OCI-LY7 (cell line): ENCODE results near the gene TASOR. TPM values are rescaled to one million over a fixed set of nuclear protein-coding genes. Genes with fewer than 3 reads are reported as not detected.
"Not testable (repeated sequence)": the region's sequence is repeated elsewhere in the genome, so short reads cannot be mapped to it uniquely, and the experiment has no call there.

Experiments
- BruUV-seq: library from RNA; stranded (reverse); fragments of 400-500 nt; replicated peaks from 2 replicates; lab custom pipeline; 2021; lab: Mats Ljungman, UMichigan
- CTCF ChIA-PET: fragments of 300-600 bp; sonication (Branson Sonifier 250); formaldehyde crosslinking; loops from one replicate; lab custom pipeline; 2022; ENCODE audit warnings: antibody characterized with exemption; ENCODE audit not compliant: unreplicated experiment; lab: Charles Lee
- POLR2A ChIA-PET: fragments of 300-600 bp; sonication (Branson Sonifier 250); formaldehyde crosslinking; loops from one replicate; lab custom pipeline; 2022; ENCODE audit warnings: antibody characterized with exemption; lab: Charles Lee
- DNase-seq: peaks from one replicate; pipeline ENCODE4 v3.0.0-alpha.2; 2015; ENCODE audit warnings: low spot score
- H2AFZ ChIP-seq: fragments of 200-600 bp; sonication (generic), shearing (Covaris generic); 2 replicates; pipeline ENCODE4 v1.6.1; 2014; ENCODE audit warnings: mild to moderate bottlenecking, antibody characterized with exemption, low read length, moderate library complexity
- H3K27ac ChIP-seq: fragments of 200-600 bp; sonication (generic); 2 replicates; pipeline ENCODE4 v1.5.1; 2014; ENCODE audit warnings: mixed run types, low read depth, mild to moderate bottlenecking, moderate library complexity, low read length, inconsistent platforms; ENCODE audit not compliant: poor library complexity, severe bottlenecking
- H3K36me3 ChIP-seq: fragments of 200-600 bp; sonication (generic); 2 replicates; pipeline ENCODE4 v1.6.1; 2014; ENCODE audit warnings: mild to moderate bottlenecking, antibody characterized with exemption, low read length, moderate library complexity, mixed read lengths; ENCODE audit not compliant: insufficient read depth
- H3K4me1 ChIP-seq: fragments of 200-600 bp; sonication (generic); 2 replicates; pipeline ENCODE4 v1.5.1; 2014; ENCODE audit warnings: mild to moderate bottlenecking, low read length; ENCODE audit not compliant: insufficient read depth, poor library complexity, severe bottlenecking
- H3K4me2 ChIP-seq: fragments of 200-600 bp; sonication (generic); 2 replicates; pipeline ENCODE4 v1.6.1; 2014; ENCODE audit warnings: mild to moderate bottlenecking, low read length
- H3K4me3 ChIP-seq: fragments of 200-600 bp; sonication (generic); 2 replicates; pipeline ENCODE4 v1.5.1; 2014; ENCODE audit warnings: mild to moderate bottlenecking, low read depth, low read length; ENCODE audit not compliant: poor library complexity, severe bottlenecking
- H3K79me2 ChIP-seq: fragments of 200-600 bp; sonication (generic); 2 replicates; pipeline ENCODE4 v1.6.1; 2016; ENCODE audit warnings: low read depth, mild to moderate bottlenecking, low read length, moderate library complexity, mixed read lengths; ENCODE audit not compliant: insufficient read depth
- H3K9me2 ChIP-seq: fragments of 200-600 bp; sonication (generic); 2 replicates; pipeline ENCODE4 v1.6.1; 2016; ENCODE audit warnings: mild to moderate bottlenecking, low read length, mixed read lengths; ENCODE audit not compliant: insufficient read depth
- H3K9me3 ChIP-seq: fragments of 200-600 bp; sonication (generic); 2 replicates; pipeline ENCODE4 v1.6.1; 2014; ENCODE audit warnings: mild to moderate bottlenecking, mixed run types, low read length, mixed read lengths
- H4K20me1 ChIP-seq: fragments of 200-600 bp; sonication (generic); 2 replicates; pipeline ENCODE4 v1.6.1; 2014; ENCODE audit warnings: mild to moderate bottlenecking, antibody characterized with exemption, low read length, moderate library complexity, mixed read lengths; ENCODE audit not compliant: insufficient read depth
- CTCF ChIP-seq: fragments of 200-600 bp; sonication (generic); conservative IDR thresholded peaks from 2 replicates; pipeline ENCODE4 v1.5.1; 2014; ENCODE audit warnings: mild to moderate bottlenecking, antibody characterized with exemption, low read length, moderate library complexity, mixed read lengths
- EZH2phosphoT487 ChIP-seq: fragments of 200-600 bp; sonication (generic); IDR thresholded peaks from 2 replicates; pipeline ENCODE4 v1.6.1; 2018; ENCODE audit warnings: low read depth, borderline replicate concordance, mild to moderate bottlenecking, mixed run types, antibody characterized with exemption, low read length, moderate library complexity, mixed read lengths
- intact Hi-C: fragments of 100-400 bp; cut with micrococcal nuclease; formaldehyde crosslinking; loops from one replicate; pipeline ENCODE4 v1.10.0; 2022; ENCODE audit not compliant: unreplicated experiment
- total RNA-seq, 2 experiments: library from RNA; depleted of rRNA in 1 of 2; stranded (reverse); fragments of >200 nt in 1 of 2; shearing (Covaris generic) in 1 of 2; gene quantifications; 2 replicates each; pipeline ENCODE4 v1.2.3, GENCODE V29; 2014 to 2022

The TASOR gene
- total RNA-seq, 2 experiments from 2014 or later = 96.5 to 121 TPM

- intact Hi-C loops = no loop called here
These were observed 42.1 kb upstream of the TASOR start for GRCh38 chr3:56725175-56725574.

GRCh38 chr3:56724676-56725075 is 41.6 kb upstream of the TASOR start:
- intact Hi-C loops = no loop called here
- no peaks in the 10 kb centered on the region for H3K4me1 ChIP-seq
- ChIA-PET POLR2A (interaction anchor here (0.7 to 1.5 kb wide), 4 partner anchors 9 to 193 kb away, joined by 3 to 5 read pairs (median 4); partner anchors contain the start of gene TASOR), CTCF (no interaction called here)
- H3K4me3 ChIP-seq = no peak overlapping the region
- H3K79me2 ChIP-seq = no peaks in the 10 kb centered on the region
- TF ChIP-seq EZH2phosphoT487 = no peak
- no peak for TF ChIP-seq CTCF
- no TSS peak for BruUV-seq
- no peak overlapping the region for H3K4me2 ChIP-seq
- no peak for DNase-seq
- no peaks in the 10 kb centered on the region for H3K9me2 ChIP-seq
- no peak overlapping the region for H2AFZ ChIP-seq
- H3K27ac ChIP-seq = no peak overlapping the region
- H4K20me1 ChIP-seq = no peaks in the 10 kb centered on the region
- H3K9me3 ChIP-seq = no peaks in the 10 kb centered on the region
- H3K36me3 ChIP-seq = peaks cover 50% of the 10 kb centered on the region

More at GRCh38 chr3:56725175-56725574, 42.1 kb upstream of the TASOR start:
- ChIA-PET CTCF (no interaction called here), POLR2A (interaction anchor here (1.4 to 1.5 kb wide), 2 partner anchors 10 to 17 kb away, joined by 4 to 5 read pairs; no protein-coding TSS in a partner anchor)
- Histone ChIP-seq H3K36me3 (peaks cover 52% of the 10 kb centered on the region), H3K4me1 (no peaks in the 10 kb centered on the region), H3K4me3 (no peak overlapping the region), H3K9me2 (no peaks in the 10 kb centered on the region), H3K79me2 (no peaks in the 10 kb centered on the region), H3K27ac (no peak overlapping the region), H3K9me3 (no peaks in the 10 kb centered on the region), H4K20me1 (no peaks in the 10 kb centered on the region), H3K4me2 (no peak overlapping the region), H2AFZ (no peak overlapping the region)
- DNase-seq = no peak
- no TSS peak for BruUV-seq
- no peak for TF ChIP-seq CTCF
- no peak for TF ChIP-seq EZH2phosphoT487

GRCh38 chr3:56720849-56721248 is 37.8 kb upstream of the TASOR start:
- H3K4me1 ChIP-seq = no peaks in the 10 kb centered on the region
- DNase-seq = no peak
- H3K27ac ChIP-seq = no peak overlapping the region
- POLR2A ChIA-PET = interaction anchor here (0.6 kb wide), 1 partner anchor 377 kb away, joined by 3 read pairs; no protein-coding TSS in a partner anchor
- H3K4me2 ChIP-seq = no peak overlapping the region
- 0 out of 2 replicates have a peak, but pooled peaks cover 3% of the 10 kb centered on the region for H3K9me3 ChIP-seq
- H3K4me3 ChIP-seq = no peak overlapping the region
- no peak overlapping the region for H2AFZ ChIP-seq
- peaks cover 14% of the 10 kb centered on the region for H3K36me3 ChIP-seq
- intact Hi-C loops = no loop called here
- no peaks in the 10 kb centered on the region for H4K20me1 ChIP-seq
- TF ChIP-seq EZH2phosphoT487 (no peak), CTCF (no peak)
- BruUV-seq = no TSS peak
- H3K9me2 ChIP-seq = no peaks in the 10 kb centered on the region
- CTCF ChIA-PET = interaction anchor here (1.2 kb wide), 1 partner anchor 79 kb away, joined by 3 read pairs; no protein-coding TSS in a partner anchor
- no peaks in the 10 kb centered on the region for H3K79me2 ChIP-seq

GRCh38 chr3:56718809-56719208 is 35.7 kb upstream of the TASOR start:
- H3K27ac ChIP-seq, H2AFZ ChIP-seq, H3K4me2 ChIP-seq, H3K36me3 ChIP-seq, H3K9me3 ChIP-seq, H4K20me1 ChIP-seq, H3K4me3 ChIP-seq, H3K9me2 ChIP-seq, intact Hi-C loops, CTCF ChIA-PET, BruUV-seq, H3K79me2 ChIP-seq, DNase-seq, H3K4me1 ChIP-seq: not testable (repeated sequence)
- POLR2A ChIA-PET = interaction anchor here (0.5 to 1.2 kb wide), 5 partner anchors 19 to 141 kb away, joined by 3 to 4 read pairs (median 3); no protein-coding TSS in a partner anchor
